HG02759 (cell line): Measurements from ENCODE around the gene UBE3A.
"Not testable (repeated sequence)": the region's sequence is repeated elsewhere in the genome, so short reads cannot be mapped to it uniquely, and the experiment has no call there.

ENCODE experiments used
- ATAC-seq: cut with Tn5 transposase; IDR thresholded peaks from one replicate; pipeline ENCODE4 v1.9.1; 2021; ENCODE audit warnings: mild to moderate bottlenecking, moderate library complexity; ENCODE audit not compliant: unreplicated experiment

UBE3A gene

GRCh38 chr15:25439369-25439836 lies 579 bp upstream of the UBE3A start:
- peak; percentile 6 for ATAC-seq

GRCh38 chr15:25437777-25438600 lies 835 bp downstream of the UBE3A start:
- ATAC-seq = peak; percentile 51

GRCh38 chr15:25436707-25437106 lies 2.1 kb downstream of the UBE3A start:
- ATAC-seq = no peak

- ATAC-seq = no peak
Observed at GRCh38 chr15:25435474-25436243, 3.2 kb downstream of the UBE3A start.

GRCh38 chr15:25433118-25433865 lies 5.5 kb downstream of the UBE3A start:
- ATAC-seq = no peak

- no peak for ATAC-seq
Observed at GRCh38 chr15:25431836-25432561, 6.8 kb downstream of the UBE3A start.

- no peak for ATAC-seq
Observed at GRCh38 chr15:25427861-25428260, 11.0 kb downstream of the UBE3A start.

GRCh38 chr15:25426896-25427610 lies 11.8 kb downstream of the UBE3A start:
- no peak for ATAC-seq

- no peak for ATAC-seq
Observed at GRCh38 chr15:25424073-25424472, 14.8 kb downstream of the UBE3A start.

- ATAC-seq = no peak
Observed at GRCh38 chr15:25422021-25422420, 16.8 kb downstream of the UBE3A start.

GRCh38 chr15:25418202-25418601 lies 20.6 kb downstream of the UBE3A start:
- ATAC-seq = no peak

GRCh38 chr15:25417604-25418003 lies 21.2 kb downstream of the UBE3A start:
- ATAC-seq = no peak

- peak; percentile 74 for ATAC-seq
Observed at GRCh38 chr15:25416693-25417092, 22.1 kb downstream of the UBE3A start.

GRCh38 chr15:25415707-25416106 lies 23.1 kb downstream of the UBE3A start:
- ATAC-seq = no peak

- no peak for ATAC-seq
Observed at GRCh38 chr15:25415217-25415616, 23.6 kb downstream of the UBE3A start.

- no peak for ATAC-seq
Observed at GRCh38 chr15:25410649-25411048, 28.2 kb downstream of the UBE3A start.

- not testable (repeated sequence) for ATAC-seq
Observed at GRCh38 chr15:25409731-25410130, 29.1 kb downstream of the UBE3A start.

GRCh38 chr15:25408929-25409328 lies 29.9 kb downstream of the UBE3A start:
- no peak for ATAC-seq

- ATAC-seq = no peak
Observed at GRCh38 chr15:25408428-25408827, 30.4 kb downstream of the UBE3A start.

- ATAC-seq = no peak
Observed at GRCh38 chr15:25407950-25408349, 30.9 kb downstream of the UBE3A start.
